PC-3 (cell line): ENCODE measurements around the gene IGHMBP2. TPM values are rescaled to one million over a fixed set of nuclear protein-coding genes. Genes with fewer than 3 reads are reported as not detected.

Source experiments
- ATAC-seq: fragments of 200-7000 bp; cut with Tn5 transposase; 2 replicates; pipeline ENCODE4 v1.9.1; 2020; ENCODE audit warnings: mild to moderate bottlenecking, moderate library complexity
- BruUV-seq: library from RNA; stranded (reverse); fragments of 400-500 nt; replicated peaks from 2 replicates; lab custom pipeline; 2021; lab: Mats Ljungman, UMichigan
- CTCF ChIA-PET: fragments of 300-600 bp; sonication (Branson Sonifier 250); formaldehyde crosslinking; loops from one replicate; lab custom pipeline; 2022; ENCODE audit warnings: antibody characterized with exemption; lab: Charles Lee
- POLR2A ChIA-PET: fragments of 300-600 bp; sonication (Branson Sonifier 250); formaldehyde crosslinking; loops from one replicate; lab custom pipeline; 2022; ENCODE audit warnings: antibody characterized with exemption; ENCODE audit not compliant: unreplicated experiment; lab: Charles Lee
- DNase-seq: peaks from one replicate; pipeline ENCODE4 v3.0.0-alpha.2; 2015
- H2AFZ ChIP-seq: fragments of 300-600 bp; sonication (generic); 2 replicates; pipeline ENCODE4 v1.6.0; 2016; ENCODE audit warnings: antibody characterized with exemption, low read length
- H3F3A ChIP-seq: fragments of 300-600 bp; sonication (generic); one replicate; pipeline ENCODE4 v1.6.0; 2017; ENCODE audit warnings: antibody characterized with exemption, low read length, control low read depth, mild to moderate bottlenecking; ENCODE audit not compliant: unreplicated experiment
- H3K27ac ChIP-seq: fragments of 300-600 bp; sonication (generic); 2 replicates; pipeline ENCODE4 v1.5.1; 2016; ENCODE audit warnings: mild to moderate bottlenecking, low read length
- H3K27me3 ChIP-seq: fragments of 300-600 bp; sonication (generic); 2 replicates; pipeline ENCODE4 v1.6.1; 2016; ENCODE audit warnings: low read length, mixed read lengths
- H3K36me3 ChIP-seq: fragments of 300-600 bp; sonication (generic); 2 replicates; pipeline ENCODE4 v1.6.1; 2016; ENCODE audit warnings: low read depth, mixed run types, low read length, mixed read lengths
- H3K4me1 ChIP-seq: fragments of 300-600 bp; sonication (generic); 2 replicates; pipeline ENCODE4 v1.5.1; 2016; ENCODE audit warnings: low read length; ENCODE audit not compliant: insufficient read depth
- H3K4me2 ChIP-seq: fragments of 300-600 bp; sonication (generic); 2 replicates; pipeline ENCODE4 v1.6.0; 2016; ENCODE audit warnings: low read length
- H3K4me3 ChIP-seq: fragments of 300-600 bp; sonication (generic); 2 replicates; pipeline ENCODE4 v1.5.1; 2016; ENCODE audit warnings: mild to moderate bottlenecking, low read length, mixed read lengths
- H3K79me2 ChIP-seq: fragments of 300-600 bp; sonication (generic); 2 replicates; pipeline ENCODE4 v1.6.1; 2017; ENCODE audit warnings: low read length, mixed read lengths
- H3K9ac ChIP-seq: fragments of 300-600 bp; sonication (generic); 2 replicates; pipeline ENCODE4 v1.6.0; 2016; ENCODE audit warnings: mild to moderate bottlenecking, low read length
- H3K9me2 ChIP-seq: fragments of 300-600 bp; sonication (generic); replicated peaks from 2 replicates; pipeline ENCODE4 v1.6.1; 2016; ENCODE audit warnings: mixed run types, low read length, mixed read lengths
- H3K9me3 ChIP-seq: fragments of 300-600 bp; sonication (generic); 2 replicates; pipeline ENCODE4 v1.6.1; 2016; ENCODE audit warnings: low read length, mixed read lengths
- H4K20me1 ChIP-seq: fragments of 300-600 bp; sonication (generic); 2 replicates; pipeline ENCODE4 v1.6.1; 2016; ENCODE audit warnings: low read length, mixed read lengths
- EZH2 ChIP-seq: fragments of 300-600 bp; sonication (generic); IDR thresholded peaks from one replicate; pipeline ENCODE4 v1.6.1; 2017; ENCODE audit warnings: antibody characterized with exemption, mild to moderate bottlenecking, low read length; ENCODE audit not compliant: unreplicated experiment
- EZH2phosphoT487 ChIP-seq: fragments of 300-600 bp; sonication (generic); IDR thresholded peaks from 2 replicates; pipeline ENCODE4 v1.6.1; 2018; ENCODE audit warnings: mild to moderate bottlenecking, antibody characterized with exemption, low read length, borderline replicate concordance
- intact Hi-C: fragments of 100-400 bp; cut with micrococcal nuclease; formaldehyde crosslinking; loops from 2 replicates; pipeline ENCODE4 v1.9.0; 2023
- total RNA-seq: library from RNA; depleted of rRNA; stranded (reverse); fragments of >200 nt; gene quantifications from 2 replicates; pipeline ENCODE4 v1.2.3, GENCODE V29; 2014
- TF ChIP-seq, protein P1 (sequence below): fragments of 300-600 bp; sonication (generic); conservative IDR thresholded peaks from 2 replicates; pipeline ENCODE4 v1.5.1; 2017; ENCODE audit warnings: antibody characterized with exemption, low read depth, mild to moderate bottlenecking, low read length

IGHMBP2 gene
- total RNA-seq, 1 experiment from 2014 or later = 20.5 TPM

DNA sequence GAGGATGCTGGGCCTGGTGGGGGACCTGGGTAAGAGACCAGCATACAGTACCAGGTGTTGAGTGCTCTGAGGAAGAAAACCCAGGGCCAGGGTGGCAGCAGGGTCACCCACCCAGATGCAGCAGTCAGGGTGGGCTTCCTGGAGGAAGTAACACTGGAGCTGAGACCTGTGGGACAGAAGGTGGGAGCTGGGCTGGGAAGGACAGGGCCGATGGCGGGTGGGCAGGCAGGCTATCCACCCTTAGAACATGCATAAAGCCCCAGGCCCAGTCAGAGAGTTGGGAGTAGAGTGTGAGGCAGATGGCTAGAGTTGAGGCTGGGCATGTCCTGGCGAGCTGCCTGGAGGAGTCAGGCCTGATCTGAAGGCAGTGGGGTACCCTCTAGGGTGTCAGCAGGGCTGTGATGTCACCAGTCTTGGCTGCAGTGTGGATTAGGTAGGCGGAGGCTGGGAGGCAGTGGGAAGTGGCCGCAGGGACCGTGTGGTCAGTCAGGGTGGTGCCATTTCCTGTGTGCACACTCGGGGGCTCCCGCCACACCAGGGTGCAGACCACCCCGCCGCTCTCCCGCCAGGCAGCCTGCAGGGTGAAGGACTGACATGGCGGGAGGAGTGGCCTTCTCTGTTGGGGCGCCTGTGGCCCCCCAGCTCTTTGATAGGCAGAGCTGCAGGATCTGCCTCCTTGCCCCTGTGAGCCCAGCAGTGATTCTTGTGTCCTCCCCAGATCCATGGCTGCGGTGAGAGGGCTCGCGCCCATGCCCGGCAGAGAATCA, 35.3 kb downstream of the IGHMBP2 start:
- H3K4me2 ChIP-seq = no peak overlapping the region
- ChIA-PET POLR2A (interaction anchor here (0.5 kb wide), 1 partner anchor 44 kb away, joined by 3 read pairs; no protein-coding TSS in a partner anchor), CTCF (no interaction called here)
- no peaks in the 10 kb centered on the region for H3F3A ChIP-seq
- DNase-seq = no peak
- no peaks in the 10 kb centered on the region for H3K27me3 ChIP-seq
- ATAC-seq = no peak
- no peaks in the 10 kb centered on the region for H3K4me1 ChIP-seq
- no peaks in the 10 kb centered on the region for H3K79me2 ChIP-seq
- H2AFZ ChIP-seq = no peak overlapping the region
- H3K9ac ChIP-seq = no peak overlapping the region
- no TSS peak for BruUV-seq
- no peaks in the 10 kb centered on the region for H3K9me2 ChIP-seq
- H3K9me3 ChIP-seq = no peaks in the 10 kb centered on the region
- TF ChIP-seq EZH2 (no peak), EZH2phosphoT487 (no peak)
- TF ChIP-seq, protein P1, sequence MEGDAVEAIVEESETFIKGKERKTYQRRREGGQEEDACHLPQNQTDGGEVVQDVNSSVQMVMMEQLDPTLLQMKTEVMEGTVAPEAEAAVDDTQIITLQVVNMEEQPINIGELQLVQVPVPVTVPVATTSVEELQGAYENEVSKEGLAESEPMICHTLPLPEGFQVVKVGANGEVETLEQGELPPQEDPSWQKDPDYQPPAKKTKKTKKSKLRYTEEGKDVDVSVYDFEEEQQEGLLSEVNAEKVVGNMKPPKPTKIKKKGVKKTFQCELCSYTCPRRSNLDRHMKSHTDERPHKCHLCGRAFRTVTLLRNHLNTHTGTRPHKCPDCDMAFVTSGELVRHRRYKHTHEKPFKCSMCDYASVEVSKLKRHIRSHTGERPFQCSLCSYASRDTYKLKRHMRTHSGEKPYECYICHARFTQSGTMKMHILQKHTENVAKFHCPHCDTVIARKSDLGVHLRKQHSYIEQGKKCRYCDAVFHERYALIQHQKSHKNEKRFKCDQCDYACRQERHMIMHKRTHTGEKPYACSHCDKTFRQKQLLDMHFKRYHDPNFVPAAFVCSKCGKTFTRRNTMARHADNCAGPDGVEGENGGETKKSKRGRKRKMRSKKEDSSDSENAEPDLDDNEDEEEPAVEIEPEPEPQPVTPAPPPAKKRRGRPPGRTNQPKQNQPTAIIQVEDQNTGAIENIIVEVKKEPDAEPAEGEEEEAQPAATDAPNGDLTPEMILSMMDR = no peak
- H3K36me3 ChIP-seq = peaks cover 32% of the 10 kb centered on the region; the same call in 1 of the 2 replicates
- no peak overlapping the region for H3K4me3 ChIP-seq
- no peak overlapping the region for H3K27ac ChIP-seq
- no peaks in the 10 kb centered on the region for H4K20me1 ChIP-seq
- intact Hi-C loops = no loop called here

DNA sequence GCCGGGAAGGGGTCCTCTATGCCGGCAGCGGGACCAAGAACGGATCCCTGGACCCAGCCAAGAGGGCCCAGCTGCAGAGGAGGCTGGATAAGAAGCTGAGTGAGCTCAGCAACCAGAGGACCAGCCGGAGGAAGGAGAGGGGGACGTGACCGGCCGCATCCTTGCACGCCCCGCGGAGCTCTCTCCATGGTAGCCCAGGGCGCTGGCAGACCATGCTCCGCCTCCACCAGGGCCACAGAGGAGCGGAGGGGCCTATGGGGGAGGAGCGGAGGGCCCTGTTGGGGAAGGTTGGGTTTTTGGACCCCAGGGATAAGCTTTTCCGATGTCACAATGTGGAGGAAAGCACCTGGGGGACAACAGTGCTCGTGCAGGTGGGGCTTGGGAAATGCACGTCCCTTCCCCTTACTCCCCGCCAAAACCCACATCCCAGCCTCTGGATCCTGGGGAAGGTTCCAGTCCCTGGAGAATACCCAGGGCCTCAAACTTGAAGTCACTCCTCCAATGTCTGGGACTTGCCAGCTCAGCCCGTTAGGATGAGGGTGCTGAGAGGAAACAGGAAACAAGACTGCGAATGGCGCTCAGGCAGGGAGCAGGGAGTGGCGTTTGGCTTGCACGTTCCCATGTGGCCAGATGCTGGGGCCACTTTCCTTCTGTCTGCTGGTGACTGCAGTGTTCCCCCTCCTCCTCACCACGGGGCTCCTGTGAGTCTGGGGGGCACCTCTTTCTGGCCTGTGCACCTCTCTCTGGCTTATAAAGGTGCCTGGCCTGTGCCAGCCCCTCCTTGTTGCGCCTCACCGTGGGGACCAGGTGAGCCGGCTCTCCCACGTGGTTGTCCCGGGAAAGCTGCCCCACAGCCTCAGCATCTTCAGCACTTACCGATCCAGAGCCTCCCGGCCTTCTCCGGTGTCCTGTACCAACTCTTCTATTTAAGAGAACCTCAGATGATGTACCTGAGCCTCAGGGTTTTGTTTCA, 36.2 kb downstream of the IGHMBP2 start:
- Histone ChIP-seq H3K79me2 (no peaks in the 10 kb centered on the region), H2AFZ (no peak overlapping the region), H3K4me3 (no peak overlapping the region), H3K27me3 (no peaks in the 10 kb centered on the region), H3K4me2 (no peak overlapping the region), H3K9me3 (no peaks in the 10 kb centered on the region), H3K9ac (no peak overlapping the region), H3K36me3 (peaks cover 27% of the 10 kb centered on the region; the same call in 1 of the 2 replicates), H4K20me1 (no peaks in the 10 kb centered on the region), H3K4me1 (no peaks in the 10 kb centered on the region), H3K27ac (no peak overlapping the region), H3F3A (no peaks in the 10 kb centered on the region), H3K9me2 (no peaks in the 10 kb centered on the region)
- DNase-seq = no peak
- TF ChIP-seq, protein P1 = no peak
- TF ChIP-seq EZH2 (no peak), EZH2phosphoT487 (no peak)
- ChIA-PET CTCF (no interaction called here), POLR2A (interaction anchor here (0.5 kb wide), 1 partner anchor 44 kb away, joined by 3 read pairs; no protein-coding TSS in a partner anchor)
- no peak for ATAC-seq
- no TSS peak for BruUV-seq
- intact Hi-C loops = no loop called here
